ENCODE results near the gene SIK3. TPM values are rescaled to one million over a fixed set of nuclear protein-coding genes. Genes with fewer than 3 reads are reported as not detected.

SIK3 gene
- total and polyA plus RNA-seq, 12 donors: 11.7 to 176 (median 25.2) TPM

DNA sequence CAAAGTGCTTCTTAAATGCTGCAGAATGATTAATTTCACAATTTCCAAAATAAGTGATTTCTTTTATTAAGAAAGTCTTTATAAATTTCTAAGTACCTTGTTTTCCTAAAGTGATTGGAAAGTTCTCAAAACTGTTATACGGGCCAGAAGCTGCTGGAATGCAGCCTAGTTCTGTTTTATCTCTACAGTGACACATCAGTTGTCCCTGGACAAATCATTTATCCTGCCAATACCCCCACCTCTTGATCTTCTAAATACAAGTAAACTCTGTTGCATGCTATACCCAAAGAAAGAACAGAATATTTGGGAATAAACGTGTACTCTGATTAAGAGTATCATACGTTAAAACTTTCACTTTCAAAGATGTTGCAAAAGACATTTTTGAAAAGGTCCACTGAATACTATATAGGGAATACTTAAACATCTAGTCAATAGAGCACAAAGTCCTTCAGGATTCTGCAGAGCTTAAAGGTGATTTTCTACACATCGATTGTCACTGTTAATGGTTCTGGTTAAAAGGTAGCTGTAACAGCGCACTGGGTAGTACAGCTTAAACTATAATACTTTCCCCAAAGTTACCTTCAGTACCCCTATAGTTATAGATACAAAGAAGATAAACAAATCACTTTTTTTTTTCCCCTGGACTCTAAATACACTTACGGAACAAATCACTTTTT is 168.7 kb downstream of the SIK3 start:
- Histone ChIP-seq H3K27me3 (no peaks in the 10 kb centered on the region), H3K27ac (peak overlapping the region in 1 of 5 donors; percentile 16), H3K4me1 (replicated peaks in 1 of 2) (peaks cover 4 to 26% of the 10 kb centered on the region in 2 donors), H3K36me3 (replicated peaks in 1 of 2) (peaks cover 0 to 5% of the 10 kb centered on the region in 2 donors), H3K4me3 (peak overlapping the region in 1 of 4 donors; percentile 36), H3K9me3 (replicated peaks in 1 of 3) (no peaks in the 10 kb centered on the region)
- intact Hi-C loops (cut with DNase I): no loop called here
- TF ChIP-seq POLR2A (IDR thresholded peaks at IDR 0.05): no peak
- TF ChIP-seq, protein P1, sequence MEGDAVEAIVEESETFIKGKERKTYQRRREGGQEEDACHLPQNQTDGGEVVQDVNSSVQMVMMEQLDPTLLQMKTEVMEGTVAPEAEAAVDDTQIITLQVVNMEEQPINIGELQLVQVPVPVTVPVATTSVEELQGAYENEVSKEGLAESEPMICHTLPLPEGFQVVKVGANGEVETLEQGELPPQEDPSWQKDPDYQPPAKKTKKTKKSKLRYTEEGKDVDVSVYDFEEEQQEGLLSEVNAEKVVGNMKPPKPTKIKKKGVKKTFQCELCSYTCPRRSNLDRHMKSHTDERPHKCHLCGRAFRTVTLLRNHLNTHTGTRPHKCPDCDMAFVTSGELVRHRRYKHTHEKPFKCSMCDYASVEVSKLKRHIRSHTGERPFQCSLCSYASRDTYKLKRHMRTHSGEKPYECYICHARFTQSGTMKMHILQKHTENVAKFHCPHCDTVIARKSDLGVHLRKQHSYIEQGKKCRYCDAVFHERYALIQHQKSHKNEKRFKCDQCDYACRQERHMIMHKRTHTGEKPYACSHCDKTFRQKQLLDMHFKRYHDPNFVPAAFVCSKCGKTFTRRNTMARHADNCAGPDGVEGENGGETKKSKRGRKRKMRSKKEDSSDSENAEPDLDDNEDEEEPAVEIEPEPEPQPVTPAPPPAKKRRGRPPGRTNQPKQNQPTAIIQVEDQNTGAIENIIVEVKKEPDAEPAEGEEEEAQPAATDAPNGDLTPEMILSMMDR (IDR thresholded peaks at IDR 0.05): no peak
- peak in 6 of 7 donors; percentile 24 to 59 (median 38) for DNase-seq
- WGBS, 4 donors: 24 to 29% (median 26%) methylated on average over 6 of the region's 6 CpGs

DNA sequence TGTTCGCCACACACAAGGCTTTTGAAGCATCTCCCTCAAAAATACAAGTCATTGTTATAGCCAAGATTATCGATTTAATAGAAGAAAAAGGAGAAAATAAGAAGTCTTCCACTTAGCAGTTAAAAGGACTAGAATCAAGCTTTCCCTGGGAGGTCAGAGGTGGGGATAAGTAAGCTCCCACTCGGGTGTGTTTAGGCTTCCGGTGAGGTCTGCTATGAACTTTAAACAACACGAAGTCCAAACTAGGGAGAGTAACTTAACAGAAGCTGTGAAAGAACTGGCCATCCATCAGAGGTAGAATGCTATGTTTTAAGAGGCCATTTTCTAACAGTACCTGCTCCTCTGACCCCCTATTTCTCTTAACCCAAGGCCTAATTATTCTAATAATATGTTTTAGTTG is 169.4 kb downstream of the SIK3 start:
- Histone ChIP-seq H3K4me3 (no peak overlapping the region), H3K4me1 (replicated peaks in 1 of 2) (peaks cover 4 to 26% of the 10 kb centered on the region in 2 donors), H3K27me3 (no peaks in the 10 kb centered on the region), H3K27ac (no peak overlapping the region), H3K36me3 (replicated peaks in 1 of 2) (peaks cover 0 to 5% of the 10 kb centered on the region in 2 donors), H3K9me3 (replicated peaks in 1 of 3) (no peaks in the 10 kb centered on the region)
- intact Hi-C loops (cut with DNase I): no loop called here
- TF ChIP-seq POLR2A (IDR thresholded peaks at IDR 0.05): no peak
- TF ChIP-seq, protein P1 (IDR thresholded peaks at IDR 0.05): no peak
- WGBS, 4 donors: 73 to 84% (median 77%) methylated on average over 5 of the region's 5 CpGs
- DNase-seq: no peak

DNA sequence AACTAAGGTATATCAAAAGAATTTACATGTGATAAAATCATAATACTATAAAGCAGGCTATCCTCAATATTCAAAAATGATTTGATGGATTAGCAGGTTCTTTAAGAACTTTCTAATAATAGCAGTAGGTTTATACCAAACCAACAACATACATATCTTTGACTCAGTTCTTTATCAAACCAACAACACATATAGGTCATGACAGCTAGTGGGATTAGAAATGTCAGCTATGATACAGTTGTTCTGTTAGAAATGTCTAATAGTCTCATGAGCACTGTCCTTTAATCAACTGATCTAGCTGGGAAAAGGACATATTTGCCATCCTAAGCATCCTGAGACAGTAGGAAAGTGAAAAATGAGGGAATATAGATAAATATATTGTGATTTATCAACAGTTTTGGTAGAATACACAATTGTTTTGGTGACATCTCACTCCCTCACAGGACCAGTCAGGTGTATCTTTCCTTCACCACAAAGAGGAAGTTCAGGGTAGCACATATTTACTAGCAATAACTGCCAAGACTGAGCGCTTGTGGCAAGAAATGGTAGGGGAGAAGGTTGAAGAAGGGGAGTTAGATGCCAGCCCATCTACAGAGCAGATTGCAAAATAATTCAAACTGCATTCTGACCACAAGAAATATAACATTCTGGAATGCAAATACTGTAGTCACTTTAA is 170.0 kb downstream of the SIK3 start:
- H3K27ac ChIP-seq: no peak overlapping the region
- peaks cover 0 to 5% of the 10 kb centered on the region in 2 donors for H3K36me3 ChIP-seq (replicated peaks in 1 of 2)
- intact Hi-C loops (cut with DNase I): no loop called here
- no peak overlapping the region for H3K4me3 ChIP-seq
- no peaks in the 10 kb centered on the region for H3K9me3 ChIP-seq (replicated peaks in 1 of 3)
- DNase-seq: no peak
- peaks cover 4 to 26% of the 10 kb centered on the region in 2 donors for H3K4me1 ChIP-seq (replicated peaks in 1 of 2)
- TF ChIP-seq, protein P1 (IDR thresholded peaks at IDR 0.05): no peak
- 77 to 97% (median 90%) methylated on average over 1 of the region's 1 CpG for WGBS, 4 donors
- H3K27me3 ChIP-seq: no peaks in the 10 kb centered on the region

DNA sequence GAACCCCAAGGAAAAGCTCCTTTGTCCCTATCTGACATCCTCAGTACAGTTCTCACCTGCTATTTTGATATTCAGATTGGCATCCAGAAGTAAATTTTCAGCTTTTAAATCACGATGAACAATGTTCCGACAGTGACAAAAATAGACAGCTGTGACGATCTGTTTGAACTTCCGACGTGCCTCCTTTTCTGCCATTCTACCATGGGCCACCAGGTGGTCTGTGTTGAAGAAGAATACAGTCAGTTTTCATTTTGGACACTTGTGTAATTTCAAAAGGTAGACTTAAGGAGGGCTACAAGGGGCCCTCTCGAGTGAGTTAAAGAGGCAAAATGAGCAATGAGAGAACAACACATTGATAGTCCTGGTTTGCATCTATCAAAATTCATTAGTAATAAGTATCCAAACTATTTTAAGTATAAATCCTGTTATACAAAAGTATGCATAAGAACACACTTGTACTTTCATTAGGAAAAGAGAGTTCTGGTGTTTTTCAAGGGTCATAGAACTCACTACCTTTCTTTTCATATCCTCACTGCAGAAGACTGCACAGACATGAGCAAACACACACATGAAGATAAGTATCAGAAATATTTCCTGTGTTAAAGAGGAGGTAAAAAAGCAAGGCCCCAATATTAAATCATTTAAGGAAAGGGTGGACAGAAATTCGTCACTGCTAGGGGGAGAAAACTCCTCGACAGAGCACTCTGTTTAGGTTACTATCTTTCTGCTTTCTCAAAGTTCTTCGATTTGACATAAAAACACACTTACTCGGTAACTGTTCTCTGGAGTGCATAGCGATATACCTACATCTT is 170.9 kb downstream of the SIK3 start:
- TF ChIP-seq POLR2A (IDR thresholded peaks at IDR 0.05): no peak
- TF ChIP-seq, protein P1 (IDR thresholded peaks at IDR 0.05): peak in 4 of 6 experiments; percentile 8 to 26 (median 16)
- Histone ChIP-seq H3K4me1 (replicated peaks in 1 of 2) (peaks cover 4 to 26% of the 10 kb centered on the region in 2 donors), H3K27me3 (no peaks in the 10 kb centered on the region), H3K36me3 (replicated peaks in 1 of 2) (peaks cover 0 to 5% of the 10 kb centered on the region in 2 donors), H3K9me3 (replicated peaks in 1 of 3) (no peaks in the 10 kb centered on the region), H3K4me3 (no peak overlapping the region), H3K27ac (no peak overlapping the region)
- no peak for DNase-seq
- intact Hi-C loops (cut with DNase I): no loop called here
- WGBS, 4 donors: 80 to 87% (median 84%) methylated on average over 11 of the region's 11 CpGs

All from adrenal gland (tissue), 12 donors.